NAMALWA (cell line): Measurements from ENCODE around the gene SACM1L.
A peak's percentile ranks its signal among the peaks of the same experiment; 100 is the strongest.
"Not testable (repeated sequence)": the region's sequence is repeated elsewhere in the genome, so short reads cannot be mapped to it uniquely, and the experiment has no call there.

ENCODE experiments used
- DNase-seq: peaks from one replicate; pipeline ENCODE4 v3.0.0-alpha.2; 2015; ENCODE audit warnings: low spot score

The SACM1L gene

DNA sequence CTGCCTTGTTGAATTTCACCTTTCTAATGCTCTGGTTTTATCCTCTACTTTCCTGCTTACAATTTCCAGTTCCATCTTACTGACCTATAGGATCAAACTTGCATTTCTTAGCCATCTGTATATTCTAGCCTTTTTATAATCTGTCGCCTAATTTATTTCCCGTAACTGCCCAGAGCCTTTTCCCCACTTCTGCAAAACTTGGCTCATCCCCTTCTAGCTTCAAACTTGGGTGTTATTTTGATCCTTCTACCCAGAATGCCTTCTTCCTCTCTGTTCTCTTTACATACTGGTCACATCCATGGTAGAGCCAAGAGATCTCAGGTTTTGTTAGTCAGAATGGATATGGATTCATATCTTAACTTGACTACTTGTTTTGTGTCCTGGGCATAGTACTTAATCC, 2.6 kb downstream of the SACM1L start:
- no peak for DNase-seq

DNA sequence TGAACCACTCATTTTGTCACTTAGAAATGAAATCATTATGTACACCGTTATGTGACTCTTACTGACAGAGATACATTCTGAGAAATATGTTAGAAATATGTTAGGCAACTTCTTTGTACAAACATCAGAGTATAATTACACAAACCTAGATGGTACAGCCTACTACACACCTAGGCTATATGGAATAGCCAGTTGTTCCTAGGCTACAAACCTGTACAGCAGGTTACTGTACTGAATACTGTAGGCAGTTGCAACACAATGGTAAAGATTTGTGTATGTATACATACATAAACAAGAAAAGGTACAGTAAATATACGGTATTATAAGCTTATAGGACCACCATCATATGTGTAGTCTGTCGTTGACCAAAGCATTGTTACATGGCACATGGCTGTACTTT, 3.7 kb downstream of the SACM1L start:
- no peak for DNase-seq

GRCh38 chr3:45693941-45694521, 4.8 kb downstream of the SACM1L start:
- DNase-seq, result peak; percentile 54

DNA sequence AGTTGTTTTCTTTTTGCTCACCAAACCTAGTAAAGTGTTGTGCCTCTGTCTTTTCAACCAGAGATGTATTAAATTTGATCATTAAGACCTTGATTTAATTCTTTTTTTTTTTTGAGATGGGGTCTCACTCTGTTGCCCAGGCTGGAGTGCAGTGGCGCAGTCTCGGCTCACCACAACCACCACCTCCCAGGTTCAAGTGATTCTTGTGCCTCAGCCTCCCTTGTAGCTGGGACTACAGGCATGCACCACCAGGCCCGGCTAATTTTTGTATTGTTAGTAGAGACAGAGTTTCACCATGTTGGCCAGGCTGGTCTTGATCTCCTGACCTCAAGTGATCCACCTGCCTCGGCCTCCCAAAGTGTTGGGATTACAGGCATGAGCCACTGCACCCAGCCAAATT, 6.0 kb downstream of the SACM1L start:
- not testable (repeated sequence) for DNase-seq

- DNase-seq, result no peak
Observed at GRCh38 chr3:45700570-45701073, 11.4 kb downstream of the SACM1L start.

DNA sequence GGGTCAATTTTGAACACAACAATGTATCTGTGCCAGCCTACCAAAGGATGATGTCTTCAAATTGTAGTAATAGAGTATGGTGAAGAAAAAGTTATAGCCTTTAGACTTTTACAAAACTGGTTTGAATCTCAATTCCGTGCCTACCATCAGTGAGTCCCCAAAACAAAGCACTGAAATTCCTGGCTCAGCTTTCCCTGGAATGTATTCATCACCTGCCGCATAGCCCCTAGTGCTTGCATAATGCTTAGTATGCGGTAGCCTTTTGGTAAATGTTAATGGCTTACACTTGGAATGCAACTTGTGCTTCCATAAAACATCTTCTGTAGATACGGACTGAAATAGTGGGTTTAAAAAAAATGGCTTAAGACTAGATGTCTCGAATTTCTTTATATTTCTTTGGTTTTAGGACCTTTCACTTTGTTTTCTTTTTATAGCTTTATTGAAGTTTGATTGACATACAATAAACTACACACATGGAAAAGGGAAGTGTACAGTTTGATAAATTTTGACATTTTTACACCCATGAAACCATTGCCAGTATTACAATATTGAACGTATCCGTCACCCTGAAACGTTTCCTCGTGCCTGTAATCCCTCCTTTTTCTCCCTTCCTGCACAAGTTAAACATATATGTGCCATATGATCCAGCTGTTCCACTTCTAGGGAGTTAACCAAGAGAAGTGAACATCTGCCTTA, 12.1 kb downstream of the SACM1L start:
- no peak for DNase-seq

DNA sequence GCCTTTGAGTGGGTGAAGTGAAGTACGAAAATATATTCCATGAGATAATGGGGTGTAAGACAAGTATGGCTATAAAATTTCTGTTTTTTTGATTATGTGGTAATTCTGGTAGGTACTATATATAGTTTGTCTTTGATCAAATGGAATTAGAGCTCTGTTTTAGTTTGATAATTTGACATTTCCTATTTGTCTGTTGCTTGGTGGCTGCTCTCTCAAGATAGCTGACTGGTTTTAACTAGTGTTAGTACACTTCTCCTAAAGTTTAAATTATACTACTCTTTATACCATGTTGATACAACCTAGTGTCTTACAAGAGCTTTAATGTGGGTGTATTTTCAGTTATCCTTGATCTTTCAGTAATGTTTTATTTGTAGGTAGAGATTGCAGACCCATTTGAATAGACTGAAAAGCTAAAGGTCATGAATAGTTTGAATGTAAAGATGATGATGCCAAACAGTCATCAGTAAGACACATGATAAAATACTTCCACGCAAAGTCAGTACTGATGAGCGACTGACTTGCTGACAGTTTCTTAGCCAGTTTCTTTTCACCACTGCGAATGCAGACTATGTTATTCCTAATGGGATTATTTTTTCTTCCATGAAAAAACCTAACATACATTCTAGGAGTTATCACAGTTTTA, 15.2 kb downstream of the SACM1L start:
- no peak for DNase-seq

DNA sequence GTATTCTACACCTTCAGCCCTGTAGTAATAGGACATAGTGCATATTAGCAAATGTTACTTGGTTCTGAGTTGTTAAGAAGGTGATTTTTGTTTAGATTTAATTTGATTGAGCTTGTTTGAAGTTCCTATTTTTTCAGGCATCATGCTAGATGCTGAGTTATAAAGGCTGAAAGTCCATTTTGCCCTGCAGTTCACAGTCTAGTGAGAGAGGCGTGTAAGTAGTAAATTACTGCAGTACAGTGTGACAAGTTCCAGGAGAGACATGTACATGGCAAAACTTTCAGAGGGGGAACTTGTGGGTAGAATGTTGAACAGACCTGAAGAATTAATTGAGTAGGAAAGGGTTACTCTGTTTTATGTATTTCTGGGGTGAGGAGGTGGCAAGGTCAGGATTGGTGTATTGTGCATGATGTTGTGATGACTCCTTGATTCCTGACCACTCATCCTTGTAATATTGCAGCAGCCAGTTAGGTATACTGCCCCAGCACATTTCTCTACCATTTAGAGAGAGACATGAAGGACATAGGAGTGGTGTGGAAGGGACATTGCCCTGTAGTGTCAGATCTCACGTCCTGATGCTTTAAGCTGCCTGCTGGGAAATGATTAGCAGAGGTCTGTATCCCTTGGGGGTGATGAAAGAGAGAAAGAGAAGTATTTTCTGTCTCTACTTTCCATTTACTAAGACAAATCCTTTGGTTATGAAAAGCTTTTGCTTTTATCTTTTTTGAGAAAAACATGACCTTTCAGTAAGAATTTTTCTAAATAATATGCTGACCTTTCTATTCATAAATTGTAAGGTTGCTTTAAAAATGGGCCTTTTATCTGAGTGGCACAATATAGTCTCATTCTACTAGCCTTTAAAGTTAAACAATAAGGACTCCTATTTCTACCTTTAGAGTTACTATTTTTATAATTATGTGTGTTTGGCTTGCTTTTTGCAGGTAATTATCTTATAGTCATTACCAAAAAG, 16.9 kb downstream of the SACM1L start:
- DNase-seq, result no peak

DNA sequence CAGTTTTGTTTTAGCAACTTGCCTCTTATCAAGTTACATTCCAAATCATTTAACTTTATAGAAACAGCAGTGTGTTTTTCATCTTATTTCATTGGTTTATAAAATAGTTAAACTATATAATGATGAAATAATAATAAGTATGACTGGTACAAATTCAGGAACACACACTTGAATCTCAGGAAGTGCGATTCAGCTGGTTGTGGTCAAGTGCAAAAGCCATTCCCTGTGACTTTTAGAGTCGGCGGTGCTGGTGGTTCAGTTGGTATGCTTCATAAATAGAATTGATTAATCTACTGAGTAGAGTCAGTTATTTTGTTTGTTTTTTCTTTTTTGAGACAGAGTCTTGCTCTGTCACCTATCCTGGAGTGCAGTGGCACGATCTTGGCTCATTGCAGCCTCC, 22.7 kb downstream of the SACM1L start:
- DNase-seq, result no peak

DNA sequence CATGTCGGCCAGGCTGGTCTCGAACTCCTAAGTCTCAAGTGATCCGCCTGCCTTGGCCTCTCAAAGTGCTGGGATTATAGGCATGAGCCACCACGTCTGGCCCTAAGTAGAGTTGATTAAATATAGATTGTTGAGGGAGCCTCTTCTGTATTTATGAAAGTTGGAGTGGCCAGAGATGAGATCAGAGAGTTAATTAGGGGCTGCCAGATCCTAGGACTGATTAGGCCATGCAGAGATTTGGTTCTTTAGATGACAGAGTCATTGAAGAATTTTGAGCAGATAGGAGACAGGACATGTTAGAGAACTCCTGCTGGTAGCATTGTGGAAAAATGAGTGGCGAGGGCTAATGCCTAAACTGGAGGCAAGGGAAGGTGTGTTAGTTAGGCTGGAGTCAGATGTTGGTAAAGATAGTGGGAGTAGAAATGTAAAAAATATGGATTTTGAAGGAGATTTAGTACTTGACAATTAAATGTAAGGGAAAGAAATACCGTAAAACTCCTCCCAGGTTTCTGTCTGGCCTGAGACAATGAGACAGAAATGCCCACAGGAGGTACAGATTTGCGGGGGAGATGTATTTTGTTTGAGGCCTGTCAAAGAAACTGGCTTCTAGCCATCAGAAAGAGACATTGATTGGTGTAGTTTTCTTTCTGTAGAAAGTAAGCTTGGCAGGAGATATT, 23.4 kb downstream of the SACM1L start:
- no peak for DNase-seq

DNA sequence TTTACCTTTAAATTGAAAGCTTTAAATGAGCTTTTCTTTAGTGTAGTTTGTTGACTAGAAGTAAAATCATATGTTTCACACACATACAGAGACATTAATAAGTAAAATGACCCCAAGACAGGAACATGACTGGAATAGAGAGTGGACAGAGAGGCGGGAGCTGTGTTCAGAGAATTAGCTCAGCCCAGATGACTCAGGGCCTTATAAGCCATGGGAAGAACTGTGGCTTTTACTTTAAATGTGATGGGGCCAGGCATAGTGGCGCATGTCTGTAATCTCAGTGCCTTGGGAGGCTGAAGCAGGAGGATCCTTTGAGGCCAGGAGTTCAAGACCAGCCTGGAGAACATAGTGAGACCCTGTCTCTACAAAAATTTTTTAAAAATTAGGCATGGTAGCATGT, 26.7 kb downstream of the SACM1L start:
- DNase-seq, result no peak

GRCh38 chr3:45716790-45717336, 27.7 kb downstream of the SACM1L start:
- DNase-seq, result no peak

DNA sequence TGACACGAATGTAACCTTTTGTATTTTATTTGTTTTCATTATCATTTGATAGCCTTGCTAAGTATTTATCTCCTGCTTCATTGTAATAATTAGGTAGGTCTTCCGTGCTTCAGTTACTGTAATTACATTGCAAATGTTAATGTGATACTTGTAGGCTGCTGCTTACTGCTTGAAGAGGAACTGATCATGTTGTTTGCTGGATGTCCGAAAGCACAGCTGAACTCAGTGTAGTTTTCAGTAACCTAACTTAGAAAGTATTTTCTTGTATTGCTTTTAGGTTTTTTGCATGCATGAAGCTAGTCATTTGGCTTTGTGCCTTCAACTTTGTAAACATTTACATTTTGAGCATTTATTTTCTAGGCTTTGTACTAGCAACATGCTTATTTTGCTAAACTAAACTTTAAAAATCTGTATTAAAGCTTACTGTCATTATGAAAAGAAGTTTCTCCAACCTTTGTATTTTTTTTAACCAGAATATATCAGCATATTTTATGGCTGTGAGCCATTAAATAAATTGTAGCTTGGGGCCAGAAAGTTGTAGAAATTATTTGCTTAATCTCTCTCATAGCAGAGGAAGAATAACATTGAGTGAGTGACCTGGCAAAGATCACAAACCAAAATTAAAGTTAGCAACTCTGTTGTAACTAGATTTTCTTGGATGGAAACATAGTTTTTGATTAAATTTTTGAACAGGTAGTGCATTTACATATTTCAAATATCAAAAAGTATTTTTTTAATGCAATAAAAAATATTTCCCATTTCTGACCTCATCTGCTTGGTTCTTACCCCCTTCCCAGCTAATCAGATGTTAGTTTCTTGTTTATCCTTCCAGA, 30.7 kb downstream of the SACM1L start:
- no peak for DNase-seq

DNA sequence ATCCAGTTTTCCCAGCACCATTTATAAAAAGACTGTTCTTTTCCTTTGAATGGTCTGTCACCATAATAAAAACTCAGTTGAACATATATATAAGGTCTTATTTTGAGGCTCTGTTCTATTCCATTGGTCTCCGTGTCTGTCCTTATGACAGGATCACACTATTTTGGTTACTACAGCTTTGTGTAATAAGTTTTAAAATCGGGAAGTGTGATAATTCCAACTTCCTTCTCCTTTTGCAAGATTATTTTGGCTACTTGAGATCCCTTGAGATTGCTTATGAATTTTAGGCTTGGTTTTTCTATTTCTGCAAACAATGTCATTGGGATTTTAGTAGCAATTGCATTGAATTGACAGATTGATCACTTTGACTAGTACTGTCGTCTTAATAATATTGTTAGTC, 35.7 kb downstream of the SACM1L start:
- DNase-seq, result no peak

GRCh38 chr3:45729614-45730013, 40.4 kb downstream of the SACM1L start:
- no peak for DNase-seq

- no peak for DNase-seq
Observed at GRCh38 chr3:45730409-45731154, 41.4 kb downstream of the SACM1L start.

GRCh38 chr3:45736707-45737106, 47.5 kb downstream of the SACM1L start:
- no peak for DNase-seq

DNA sequence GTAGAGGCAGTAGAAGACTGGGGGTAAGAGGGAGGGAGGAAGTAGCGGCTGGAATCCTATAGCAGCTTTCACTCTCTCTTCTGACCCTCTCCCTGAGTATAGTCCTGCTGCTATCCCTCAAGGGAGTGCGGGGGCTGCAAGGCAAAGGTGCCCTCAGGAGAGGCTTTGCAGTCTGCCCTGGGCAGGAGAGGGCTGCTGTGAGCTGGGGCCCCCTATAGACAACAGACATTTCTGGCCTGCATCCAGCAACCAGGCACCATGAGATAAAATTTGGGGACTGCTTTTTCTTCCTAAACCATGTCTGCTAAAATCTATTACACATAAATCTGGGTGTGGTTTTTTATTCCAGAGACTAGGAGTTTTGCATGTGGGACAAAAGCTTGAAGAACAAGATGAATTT, 48.0 kb downstream of the SACM1L start:
- DNase-seq, result no peak

- no peak for DNase-seq
Observed at GRCh38 chr3:45739991-45740390, 50.8 kb downstream of the SACM1L start.

- DNase-seq, result no peak
Observed at GRCh38 chr3:45741247-45741646, 52.1 kb downstream of the SACM1L start.
